K562 (cell line): ENCODE measurements around the gene HAO2.
"Not testable (repeated sequence)": the region's sequence is repeated elsewhere in the genome, so short reads cannot be mapped to it uniquely, and the experiment has no call there.

ENCODE experiments used
- ARID2 ChIP-seq: fragments of 450-650 bp; IDR thresholded peaks from 2 replicates; pipeline ENCODE4 v1.6.1; 2017; ENCODE audit warnings: antibody characterized with exemption, mild to moderate bottlenecking
- CTCF ChIP-seq, 3 experiments: IDR thresholded peaks in 2 of 3; conservative IDR thresholded peaks in 1 of 3; 2 replicates each; pipeline ENCODE4 v1.5.1; 2011 to 2012; ENCODE audit warnings: low read length in 3 of 3, mild to moderate bottlenecking in 3 of 3, control low read depth in 2 of 3, improper control_type of control experiment in 1 of 3, inconsistent platforms in 1 of 3, low read depth in 1 of 3, mixed read lengths in 1 of 3, moderate library complexity in 1 of 3; ENCODE audit not compliant: insufficient read depth in 2 of 3
- DACH1 ChIP-seq: fragments of 450-650 bp; IDR thresholded peaks from 2 replicates; pipeline ENCODE4 v1.6.1; 2018; ENCODE audit not compliant: partially characterized antibody
- E2F6 ChIP-seq, 2 experiments: IDR thresholded peaks; 2 replicates each; pipeline ENCODE4 v1.6.1; 2011; ENCODE audit warnings: borderline replicate concordance in 1 of 2, control low read depth in 1 of 2, low read depth in 1 of 2, low read length in 1 of 2, mild to moderate bottlenecking in 1 of 2, mixed read lengths in 1 of 2, moderate library complexity in 1 of 2; ENCODE audit not compliant: insufficient read depth in 1 of 2, insufficient read length in 1 of 2, poor library complexity in 1 of 2, severe bottlenecking in 1 of 2; ENCODE audit errors: extremely low read depth in 1 of 2
- HINFP ChIP-seq: fragments of 450-650 bp; conservative IDR thresholded peaks from 2 replicates; pipeline ENCODE4 v1.6.1; 2016; ENCODE audit warnings: missing genetic modification characterization, low read depth, mild to moderate bottlenecking, control low read depth, missing compliant biosample characterization
- JUN ChIP-seq, 2 experiments: sonication (generic) in 1 of 2; formaldehyde crosslinking in 1 of 2; IDR thresholded peaks; 2 replicates each; pipeline versions ENCODE4 v1.6.1 to v1.8.0; 2012 to 2022; ENCODE audit warnings: borderline replicate concordance in 2 of 2, mild to moderate bottlenecking in 2 of 2, improper control_type of control experiment in 1 of 2, low read depth in 1 of 2, low read length in 1 of 2, missing genetic modification reagents in 1 of 2
- NCOA2 ChIP-seq, 2 experiments: fragments of 450-650 bp; IDR thresholded peaks; 2 replicates each; pipeline ENCODE4 v1.6.1; 2018; ENCODE audit warnings: mild to moderate bottlenecking in 2 of 2, moderate library complexity in 1 of 2; ENCODE audit not compliant: partially characterized antibody in 2 of 2
- POLR2A ChIP-seq: fragments of 450-650 bp; conservative IDR thresholded peaks from 2 replicates; pipeline ENCODE4 v1.6.1; 2016
- POLR2AphosphoS5 ChIP-seq: IDR thresholded peaks from 2 replicates; pipeline ENCODE4 v1.6.1; 2011; ENCODE audit warnings: mild to moderate bottlenecking, low read depth, low read length, moderate library complexity; ENCODE audit not compliant: control insufficient read depth, insufficient read depth
- SMAD4 ChIP-seq: fragments of 250-450 bp; sonication (Bioruptor Pico); conservative IDR thresholded peaks from 2 replicates; pipeline ENCODE4 v1.8.0; 2021; ENCODE audit warnings: inconsistent platforms, mild to moderate bottlenecking, moderate library complexity
- UBTF ChIP-seq, 2 experiments: IDR thresholded peaks; 2 replicates each; pipeline ENCODE4 v1.6.1; 2012; ENCODE audit warnings: improper control_type of control experiment in 2 of 2, low read depth in 2 of 2, low read length in 2 of 2, borderline replicate concordance in 1 of 2
- ZNF3 ChIP-seq: fragments of 250-450 bp; sonication (Bioruptor Pico); IDR thresholded peaks from 2 replicates; pipeline ENCODE4 v1.5.0; 2021; ENCODE audit warnings: mild to moderate bottlenecking, moderate library complexity
- ZNF316 ChIP-seq: fragments of 450-650 bp; IDR thresholded peaks from 2 replicates; pipeline ENCODE4 v1.6.1; 2016
- ZNF785 ChIP-seq: fragments of 250-450 bp; sonication (Bioruptor Pico); IDR thresholded peaks from 2 replicates; pipeline ENCODE4 v1.4.0; 2020; ENCODE audit warnings: mild to moderate bottlenecking

- not testable (repeated sequence) for TF ChIP-seq ARID2; E2F6 (IDR thresholded peaks at IDR 0.05; ENCODE audit: borderline replicate concordance in 1 of 2, extremely low read depth in 1 of 2, insufficient read depth in 1 of 2, insufficient read length in 1 of 2, low read depth in 1 of 2, low read length in 1 of 2, poor library complexity in 1 of 2, severe bottlenecking in 1 of 2); NCOA2 (IDR thresholded peaks at IDR 0.05; ENCODE audit: partially characterized antibody in 2 of 2); POLR2AphosphoS5; SMAD4; JUN (IDR thresholded peaks at IDR 0.05; ENCODE audit: borderline replicate concordance, low read depth, low read length); JUN (CRISPR knock-in tag; IDR thresholded peaks at IDR 0.05; ENCODE audit: borderline replicate concordance); ZNF316; CTCF (IDR thresholded peaks at IDR 0.05 in 2 of 3, conservative IDR thresholded peaks at IDR 0.05 in 1 of 3; ENCODE audit: insufficient read depth in 2 of 3, low read depth in 1 of 3, low read length in 3 of 3); POLR2A; HINFP (tag); ZNF3 (CRISPR knock-in tag); DACH1; UBTF (IDR thresholded peaks at IDR 0.05; ENCODE audit: borderline replicate concordance in 1 of 2, low read depth in 2 of 2, low read length in 2 of 2); ZNF785 (CRISPR knock-in tag)
Observed at GRCh38 chr1:119377594-119377993, 9.0 kb downstream of the HAO2 start.
